GM12892 (cell line): Measurements from ENCODE around the gene GSX2.
"Not testable (repeated sequence)": the region's sequence is repeated elsewhere in the genome, so short reads cannot be mapped to it uniquely, and the experiment has no call there.

ENCODE experiments used
- DNase-seq: peaks from one replicate; pipeline ENCODE4 v3.0.0; 2011; ENCODE audit not compliant: insufficient read length
- FAIRE-seq: peaks from 2 replicates; lab custom pipeline; 2011; peaks lifted over from hg19 to GRCh38; lab: Jason Lieb, UNC
- POLR2A ChIP-seq: IDR thresholded peaks from 2 replicates; pipeline ENCODE4 v1.6.1; 2011; ENCODE audit warnings: low read depth, low read length, control low read depth
- POLR2AphosphoS5 ChIP-seq: IDR thresholded peaks from 2 replicates; pipeline ENCODE4 v1.6.1; 2011; ENCODE audit warnings: low read depth, low read length, control low read depth
- TAF1 ChIP-seq: IDR thresholded peaks from 2 replicates; pipeline ENCODE4 v1.6.1; 2011; ENCODE audit warnings: low read depth, mild to moderate bottlenecking, control low read depth, low read length, borderline replicate concordance

Gene GSX2

DNA sequence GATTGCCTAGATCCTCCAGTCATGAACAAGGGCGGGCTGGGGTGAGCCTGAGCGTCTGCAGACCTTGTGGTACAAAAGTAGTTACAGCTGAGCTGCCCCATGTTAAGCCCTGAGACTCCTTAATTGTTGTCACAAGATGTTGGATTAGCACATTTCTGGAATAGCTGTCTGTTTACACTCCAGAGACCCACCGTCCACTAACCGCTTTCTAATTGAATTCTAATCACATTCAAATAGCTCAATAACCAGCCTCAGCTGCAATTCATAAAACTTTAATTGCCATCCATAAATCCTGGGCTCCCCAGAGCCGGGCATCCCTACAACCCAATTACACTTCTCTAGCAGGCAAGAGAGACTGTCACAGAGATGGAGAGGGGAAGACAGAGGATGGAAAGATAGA lies 1.6 kb upstream of the GSX2 start:
- TF ChIP-seq TAF1, result no peak
- TF ChIP-seq POLR2A, result no peak
- no peak for TF ChIP-seq POLR2AphosphoS5
- FAIRE-seq (no peak), DNase-seq (no peak)

DNA sequence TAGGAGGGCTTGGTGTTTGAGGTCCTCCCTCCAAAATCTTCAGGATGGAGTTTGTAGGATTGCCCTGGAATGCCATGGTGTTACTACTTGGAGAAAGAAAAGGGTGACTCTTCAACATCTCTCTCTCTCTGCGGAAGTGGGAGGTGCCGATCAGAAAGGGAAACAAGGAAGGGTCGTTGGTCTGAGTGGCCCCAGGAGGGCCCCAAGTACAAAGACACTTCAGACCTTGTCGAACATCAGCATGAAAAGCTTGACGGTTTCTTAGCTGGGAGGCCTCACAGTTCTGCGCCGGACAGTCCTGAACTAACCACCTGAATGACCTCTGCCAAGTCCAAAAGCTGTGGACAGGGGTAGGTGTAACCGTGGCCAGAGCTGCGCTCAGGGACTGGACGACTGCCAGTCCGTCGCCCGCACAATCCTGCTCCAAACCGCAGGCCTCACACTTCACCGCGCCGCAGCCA lies 646 bp upstream of the GSX2 start:
- no peak for DNase-seq
- no peak for TF ChIP-seq POLR2A
- TF ChIP-seq POLR2AphosphoS5, result no peak
- TF ChIP-seq TAF1, result no peak
- FAIRE-seq, result no peak

GRCh38 chr4:54100595-54101189 lies 729 bp downstream of the GSX2 start:
- DNase-seq, result no peak
- TF ChIP-seq POLR2AphosphoS5, result no peak
- TF ChIP-seq POLR2A, result no peak
- no peak for TF ChIP-seq TAF1
- no peak for FAIRE-seq

GRCh38 chr4:54101190-54102041 lies 1.5 kb downstream of the GSX2 start:
- FAIRE-seq, result no peak
- TF ChIP-seq POLR2A (no peak), TAF1 (no peak), POLR2AphosphoS5 (no peak)
- DNase-seq, result no peak

- no peak for DNase-seq
- no peak for TF ChIP-seq POLR2AphosphoS5
- TF ChIP-seq POLR2A, result no peak
- TF ChIP-seq TAF1, result no peak
- FAIRE-seq, result peak; percentile 66
Observed at GRCh38 chr4:54102531-54103106, 2.7 kb downstream of the GSX2 start.

- DNase-seq, result no peak
- FAIRE-seq, result peak; percentile 9
- TF ChIP-seq TAF1, result no peak
- no peak for TF ChIP-seq POLR2A
- no peak for TF ChIP-seq POLR2AphosphoS5
Observed at GRCh38 chr4:54103190-54103574, 3.2 kb downstream of the GSX2 start.

- TF ChIP-seq POLR2AphosphoS5 (no peak), TAF1 (no peak), POLR2A (no peak)
- DNase-seq (no peak), FAIRE-seq (no peak)
Observed at GRCh38 chr4:54104907-54105306, 4.9 kb downstream of the GSX2 start.

- no peak for TF ChIP-seq POLR2AphosphoS5
- TF ChIP-seq POLR2A, result no peak
- no peak for DNase-seq
- FAIRE-seq, result no peak
Observed at GRCh38 chr4:54107951-54108748, 8.2 kb downstream of the GSX2 start.

- no peak for TF ChIP-seq POLR2A
- TF ChIP-seq POLR2AphosphoS5, result no peak
- no peak for TF ChIP-seq TAF1
- FAIRE-seq (no peak), DNase-seq (no peak)
Observed at GRCh38 chr4:54109241-54110018, 9.5 kb downstream of the GSX2 start.

DNA sequence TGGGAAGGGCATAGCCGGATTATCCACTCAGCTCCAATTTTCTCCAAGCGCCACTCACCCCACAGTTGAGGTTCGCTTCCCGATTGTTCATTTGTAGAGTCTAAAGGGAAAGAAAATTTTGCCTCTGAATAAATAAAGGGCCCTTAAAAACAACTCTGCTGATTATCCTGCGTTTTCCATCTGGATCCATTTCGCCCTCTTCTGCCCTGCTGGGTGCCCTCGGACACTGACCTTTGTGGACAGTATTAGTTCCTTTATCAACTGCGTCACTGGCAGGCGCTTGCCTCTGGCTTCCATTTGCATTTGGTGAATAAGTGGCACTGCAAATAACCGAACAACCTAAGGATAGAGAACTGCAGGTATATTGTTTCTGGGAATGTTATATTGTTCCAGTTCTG lies 10.1 kb downstream of the GSX2 start:
- DNase-seq (no peak), FAIRE-seq (no peak)
- TF ChIP-seq POLR2AphosphoS5 (no peak), TAF1 (no peak)

GRCh38 chr4:54113206-54113605 lies 13.2 kb downstream of the GSX2 start:
- DNase-seq, FAIRE-seq: not testable (repeated sequence)

GRCh38 chr4:54116246-54116645 lies 16.3 kb downstream of the GSX2 start:
- FAIRE-seq, result not testable (repeated sequence)

More at GRCh38 chr4:54116246-54116645, 16.3 kb downstream of the GSX2 start:
- DNase-seq, result not testable (repeated sequence)
